Activated CD4-positive, alpha-beta T cell treated with anti-CD3 and anti-CD28 coated beads, Interleukin-10, Interleukin-2, amounts not matched to agents 100 ng/mL and 50 ng/mL, durations not matched to agents 16 hours and 8 hours (primary cell): ENCODE measurements around the gene ACOX1.

Source experiments
- DNase-seq: peaks from one replicate; pipeline ENCODE4 v3.0.0-alpha.2; 2020

Gene ACOX1

GRCh38 chr17:75931062-75931461, 47.9 kb downstream of the ACOX1 start:
- no peak for DNase-seq

DNA sequence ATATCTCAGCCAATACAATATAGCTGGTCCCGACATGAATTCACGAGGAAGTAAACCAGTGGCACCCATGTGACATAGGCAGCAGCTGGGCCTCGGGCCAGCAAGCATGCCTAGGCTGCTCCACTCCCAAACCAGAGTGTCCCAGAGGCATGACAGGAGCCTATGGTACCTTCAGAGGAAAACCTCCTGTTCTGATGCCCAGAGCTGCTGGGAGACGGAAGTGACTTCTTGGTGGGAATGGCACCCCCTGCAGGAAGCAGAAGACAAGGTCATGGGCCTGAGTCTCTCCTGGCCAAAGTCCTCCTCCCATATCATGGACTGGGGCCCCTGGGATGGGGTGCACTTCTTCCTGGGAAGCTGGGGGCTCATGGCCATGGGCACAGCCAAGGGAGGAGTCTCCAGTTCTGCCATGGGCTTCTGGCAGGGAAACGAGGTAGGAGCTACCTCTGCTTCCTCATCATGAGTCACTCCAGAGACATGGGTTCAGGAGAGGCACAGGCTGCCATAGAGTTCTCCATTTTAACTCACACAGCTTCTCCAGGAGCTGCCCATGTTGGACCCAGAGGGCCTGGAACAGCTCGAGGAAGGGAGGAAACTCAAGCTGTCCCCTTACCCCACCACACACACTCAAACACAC, 51.6 kb downstream of the ACOX1 start:
- DNase-seq = peak; percentile 19

DNA sequence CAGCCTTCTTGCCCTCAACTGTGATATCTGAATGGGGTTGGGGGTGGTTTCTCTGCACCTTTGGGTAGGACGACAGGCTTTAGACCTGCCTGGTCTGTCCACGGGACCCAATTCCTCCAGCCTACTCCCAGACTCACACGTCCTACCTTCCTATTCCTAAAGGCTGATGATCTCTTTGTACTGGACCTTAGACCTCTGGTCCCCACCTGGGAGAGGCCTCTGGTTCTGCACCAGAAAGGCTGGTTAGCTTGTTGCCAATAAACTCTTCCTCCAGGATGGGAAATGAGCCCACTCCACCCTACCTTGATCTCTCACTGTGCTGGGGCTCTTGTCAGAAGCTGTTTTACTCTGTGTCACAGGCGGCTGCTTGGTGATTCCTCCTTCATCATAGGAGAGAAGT, 52.5 kb downstream of the ACOX1 start:
- DNase-seq = no peak

DNA sequence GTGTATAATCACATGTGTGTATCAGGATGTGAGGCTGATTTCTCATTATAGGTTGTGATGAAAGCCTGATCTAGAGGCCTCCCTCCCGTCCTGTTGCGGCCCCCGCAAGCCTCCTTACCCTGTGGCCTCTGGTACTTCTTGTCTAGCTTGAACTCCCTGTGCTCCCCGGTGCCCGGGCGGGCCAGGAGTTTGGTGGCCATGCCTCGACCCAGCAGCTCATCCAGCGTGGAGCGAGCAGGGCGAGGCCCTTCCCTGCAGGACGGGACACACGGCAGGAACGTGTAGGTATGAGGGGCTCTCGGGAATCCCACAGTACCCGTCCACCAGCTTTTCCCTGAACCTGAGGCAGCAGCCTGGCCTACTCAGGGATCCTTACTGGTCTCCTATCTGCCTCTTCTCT, 53.1 kb downstream of the ACOX1 start:
- DNase-seq = no peak

DNA sequence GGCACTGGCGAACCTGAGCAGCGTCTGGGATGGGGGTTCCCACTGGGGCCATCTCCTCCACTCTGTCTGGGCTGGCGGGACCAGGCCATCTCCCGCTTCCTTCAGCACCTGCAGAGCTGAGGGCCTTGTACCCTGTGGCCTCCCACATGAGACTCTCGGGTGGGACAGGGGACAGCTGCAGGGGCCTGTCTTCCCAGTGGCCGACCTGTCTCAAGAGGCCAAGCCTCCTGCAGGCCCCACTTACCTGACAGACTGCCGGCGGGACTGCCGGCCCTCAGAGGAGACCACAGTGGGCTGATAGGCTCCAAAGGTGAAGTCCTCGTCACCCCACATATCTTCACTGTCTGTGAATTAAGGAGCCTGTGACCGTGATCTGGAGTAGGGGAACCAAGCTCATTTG, 53.9 kb downstream of the ACOX1 start:
- DNase-seq = no peak

- no peak for DNase-seq
Observed at GRCh38 chr17:75922963-75923874, 55.7 kb downstream of the ACOX1 start.

DNA sequence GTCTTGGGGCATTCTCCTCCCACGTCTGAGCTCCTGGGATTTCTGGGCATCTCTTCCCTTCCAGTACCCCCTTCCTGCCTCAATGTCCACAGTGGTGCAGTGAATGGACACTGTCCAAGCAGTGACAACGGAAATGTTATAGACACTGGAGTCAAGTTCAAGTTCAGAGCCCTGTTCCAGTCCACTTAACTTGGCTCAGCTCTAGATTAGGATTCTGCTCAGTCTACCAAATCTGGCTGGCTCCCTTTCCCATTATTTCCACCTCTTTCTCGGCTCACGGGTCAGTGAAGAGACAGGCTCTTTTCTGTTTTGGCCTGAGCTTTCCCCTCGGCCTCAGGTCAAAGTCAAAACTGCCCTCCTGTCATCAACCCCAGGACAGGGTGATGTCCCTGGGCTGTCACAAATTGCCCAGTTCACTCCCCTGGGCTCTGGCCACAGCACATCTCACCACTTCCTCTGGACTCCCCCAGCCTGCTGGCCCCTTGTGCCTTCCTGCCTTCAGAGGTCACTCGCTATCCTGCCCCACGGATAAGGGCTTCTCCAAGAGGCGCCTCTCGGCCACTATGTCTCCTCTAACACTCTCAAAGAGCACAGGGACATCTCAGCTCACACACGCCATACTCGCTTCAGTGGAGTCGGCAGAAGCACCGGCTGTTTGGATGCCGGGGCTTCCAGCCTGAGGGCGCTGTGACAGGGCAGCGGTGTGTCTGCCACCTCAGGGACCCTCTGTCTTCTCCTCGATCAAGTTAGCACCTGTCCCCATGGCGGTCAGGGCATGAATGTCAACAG, 56.6 kb downstream of the ACOX1 start:
- DNase-seq = no peak

DNA sequence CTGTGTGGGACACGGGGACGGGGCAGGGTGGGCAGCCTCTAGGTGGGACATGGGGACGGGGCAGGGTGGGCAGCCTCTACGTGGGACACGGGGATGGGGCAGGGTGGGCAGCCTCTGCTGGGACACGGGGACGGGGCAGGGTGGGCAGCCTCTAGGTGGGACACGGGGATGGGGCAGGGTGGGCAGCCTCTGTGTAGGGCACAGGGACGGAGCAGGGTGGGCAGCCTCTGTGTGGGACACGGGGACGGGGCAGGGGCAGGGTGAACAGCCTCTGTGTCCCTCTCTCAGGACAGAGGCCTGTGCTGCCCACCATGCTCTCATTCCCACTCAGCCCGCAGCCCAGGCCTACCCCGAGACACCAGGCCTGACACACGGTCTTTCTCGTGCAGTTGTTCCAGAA, 57.4 kb downstream of the ACOX1 start:
- DNase-seq = no peak

DNA sequence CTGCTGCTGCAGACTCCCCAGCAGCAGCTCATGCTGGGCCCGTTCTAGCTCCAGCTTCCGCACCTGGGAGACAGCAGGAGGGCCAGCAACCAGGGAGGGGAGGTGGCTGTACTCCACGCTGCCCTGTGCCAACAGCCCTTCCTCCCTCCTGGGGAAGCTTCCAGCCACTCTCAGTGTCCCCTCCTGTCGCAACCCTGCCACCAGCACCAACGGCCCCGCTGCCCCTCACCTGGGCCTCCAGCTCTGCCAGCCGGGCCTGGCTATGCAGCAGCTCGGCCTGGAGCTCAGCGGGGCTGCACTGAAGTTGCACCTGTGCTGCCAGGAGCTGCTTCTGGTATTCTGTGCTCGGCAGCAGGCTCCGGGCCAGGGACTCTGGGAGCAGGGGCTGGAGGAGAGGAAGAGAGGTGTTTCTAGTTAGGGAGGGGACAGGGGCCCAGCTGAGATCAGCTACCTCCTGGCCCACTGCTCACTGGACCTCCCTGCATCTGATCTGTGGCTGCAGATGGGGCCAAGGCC, 58.9 kb downstream of the ACOX1 start:
- no peak for DNase-seq

DNA sequence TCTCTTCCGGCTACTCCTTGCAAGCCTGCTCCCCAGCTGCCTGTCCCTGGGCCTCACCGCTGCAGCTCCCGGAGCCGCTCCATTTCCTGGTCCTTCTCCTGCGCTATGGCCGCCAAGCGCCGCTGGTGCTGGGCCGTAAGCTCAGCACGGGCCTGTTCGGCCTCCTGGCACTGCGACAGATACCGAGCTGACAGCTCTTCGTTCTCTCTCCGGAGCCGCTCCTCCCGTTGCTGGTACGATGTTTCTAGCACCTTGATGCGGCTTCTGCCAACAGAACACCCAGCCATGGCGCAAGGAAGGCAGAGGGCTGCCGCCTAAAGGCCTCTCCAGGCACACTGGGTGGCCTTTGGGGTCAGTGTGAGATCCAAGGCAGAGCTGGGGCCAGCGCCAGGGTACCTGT, 59.4 kb downstream of the ACOX1 start:
- no peak for DNase-seq

DNA sequence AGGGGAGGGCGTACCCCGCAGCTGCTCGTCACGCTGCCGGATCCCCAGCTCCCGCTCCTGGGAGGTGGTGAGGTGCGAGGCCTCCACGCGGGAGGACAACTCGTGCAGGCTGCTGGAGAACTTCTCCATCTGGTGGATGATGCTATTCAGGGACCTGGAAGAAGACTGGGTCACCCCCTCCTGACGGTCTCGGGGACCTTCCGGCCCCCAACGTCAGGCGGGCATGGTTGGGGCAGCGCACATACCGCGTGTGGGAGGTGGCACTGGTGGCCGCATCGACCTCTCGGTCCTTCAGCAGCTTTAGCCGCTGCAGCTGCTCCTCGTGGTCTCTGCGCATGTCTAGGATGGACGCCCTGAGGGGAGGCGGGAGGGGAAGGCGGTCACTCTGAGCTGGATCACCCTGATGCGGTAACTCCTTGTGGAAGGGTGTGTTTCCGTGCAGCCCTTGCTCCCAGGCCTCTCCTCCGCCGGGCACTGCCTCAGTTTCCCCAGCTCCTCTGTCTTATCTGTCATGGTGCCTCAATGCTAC, 61.0 kb downstream of the ACOX1 start:
- DNase-seq = no peak

DNA sequence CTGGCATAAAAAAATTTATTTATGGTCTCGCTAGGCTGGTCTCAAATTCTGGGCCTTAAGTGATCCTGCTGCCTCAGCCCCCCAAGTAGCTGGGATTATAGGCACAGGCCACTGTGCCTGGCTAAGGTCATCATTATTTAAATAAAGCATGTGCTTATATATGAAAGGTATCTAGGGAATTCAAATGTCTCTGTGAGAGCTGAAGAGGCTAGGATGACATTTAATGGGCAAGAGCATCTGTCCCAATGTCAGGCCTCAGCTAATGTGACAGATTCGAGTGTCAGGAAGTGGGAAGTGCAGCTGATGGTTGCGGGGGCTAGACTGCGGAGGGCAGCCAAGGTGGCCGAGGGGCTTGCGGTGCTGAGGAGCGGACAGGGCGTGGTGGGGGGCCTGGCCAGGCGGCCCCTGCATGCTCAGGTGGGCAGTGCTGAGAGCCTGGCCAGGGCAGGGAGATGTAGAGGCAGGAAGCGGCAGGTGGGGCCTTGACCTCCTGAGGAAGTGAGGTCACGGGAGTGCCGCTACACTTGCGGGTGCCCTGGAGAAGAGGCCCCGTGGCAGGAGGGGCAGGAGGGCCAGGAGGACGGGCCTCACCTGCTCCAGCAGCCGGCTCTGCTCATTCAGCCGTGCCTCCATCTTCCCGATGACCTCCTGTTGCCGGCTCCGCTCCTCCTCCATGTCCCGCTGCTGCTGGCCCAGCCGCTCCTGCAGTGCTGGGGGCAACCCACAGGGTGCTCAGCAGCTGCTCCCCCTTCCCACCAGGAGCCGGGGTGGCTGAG, 61.6 kb downstream of the ACOX1 start:
- DNase-seq = no peak

DNA sequence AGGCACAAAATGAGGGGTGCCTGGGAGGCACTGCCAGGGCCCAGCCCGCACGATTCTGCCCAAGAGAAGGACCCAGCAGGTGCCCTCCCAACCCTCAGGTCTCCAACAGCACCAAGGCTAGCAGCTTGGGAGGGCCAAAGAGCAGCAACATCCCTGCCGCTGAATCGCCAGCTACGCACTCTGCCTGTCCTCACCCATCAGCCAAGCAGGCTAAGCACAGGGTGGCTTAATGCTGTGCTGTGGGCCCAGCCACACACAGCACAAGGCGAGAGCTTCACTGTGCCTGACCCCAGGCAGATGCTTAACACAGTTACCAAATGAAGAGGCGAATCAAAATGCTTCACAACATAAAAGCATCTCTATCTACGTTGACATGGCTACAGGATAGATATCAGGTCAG, 63.7 kb downstream of the ACOX1 start:
- no peak for DNase-seq

GRCh38 chr17:75914643-75915267, 64.2 kb downstream of the ACOX1 start:
- DNase-seq = no peak

DNA sequence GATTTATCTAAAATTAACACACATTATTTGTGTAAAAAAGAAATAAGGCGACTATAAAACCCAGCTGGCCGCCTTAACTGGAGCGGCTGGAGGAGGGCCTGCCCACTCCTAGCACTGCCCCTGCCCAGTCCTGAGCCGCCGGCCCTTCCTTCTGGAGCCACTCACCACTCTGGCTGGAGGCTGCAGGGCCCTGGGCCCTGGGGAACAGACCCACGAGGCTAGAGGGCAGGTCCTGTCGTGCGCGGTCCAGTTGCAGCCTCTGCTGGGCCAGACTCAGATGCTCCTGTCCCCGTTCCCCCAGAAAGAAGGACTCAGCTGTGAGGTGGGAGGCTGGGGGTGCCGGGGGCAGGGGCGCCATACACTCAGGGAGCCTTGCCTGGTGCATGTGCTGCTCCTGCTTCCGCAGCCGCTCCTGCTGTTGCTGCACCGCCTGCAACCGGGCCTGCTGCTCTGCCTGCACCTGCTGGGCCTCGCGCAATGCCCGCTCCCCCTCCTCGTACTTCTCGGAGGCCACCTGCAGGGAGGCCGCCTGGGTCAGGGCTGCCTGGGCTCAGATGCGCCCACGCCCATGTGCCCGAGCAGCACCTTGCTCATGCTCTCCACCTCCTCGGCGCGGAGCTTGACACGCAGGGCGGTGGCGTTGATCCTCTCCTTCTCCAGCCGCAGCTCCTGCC, 65.3 kb downstream of the ACOX1 start:
- DNase-seq = no peak

DNA sequence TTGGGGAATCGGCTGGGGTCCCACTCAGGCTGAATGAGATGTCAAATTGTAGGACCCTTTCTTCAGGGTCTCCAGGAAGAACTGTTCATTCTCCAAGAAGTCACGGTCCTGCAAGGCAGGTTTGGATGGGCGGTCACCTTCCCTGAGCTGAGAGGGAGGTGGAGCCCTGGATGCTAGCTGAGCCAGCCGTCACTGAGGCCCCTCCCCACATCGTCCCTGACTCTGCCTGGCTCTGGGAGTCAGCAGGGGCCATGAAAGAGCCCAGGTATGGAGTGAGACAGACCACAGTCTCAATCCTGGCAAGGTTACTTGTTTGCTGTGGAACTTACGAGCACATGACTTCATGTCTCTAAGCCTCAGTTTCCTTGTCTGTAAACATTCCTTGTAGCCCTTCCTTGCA, 68.3 kb downstream of the ACOX1 start:
- DNase-seq = no peak

GRCh38 chr17:75909812-75910274, 69.1 kb downstream of the ACOX1 start:
- no peak for DNase-seq

GRCh38 chr17:75909051-75909811, 69.7 kb downstream of the ACOX1 start:
- no peak for DNase-seq

- DNase-seq = no peak
Observed at GRCh38 chr17:75908201-75908600, 70.8 kb downstream of the ACOX1 start.

DNA sequence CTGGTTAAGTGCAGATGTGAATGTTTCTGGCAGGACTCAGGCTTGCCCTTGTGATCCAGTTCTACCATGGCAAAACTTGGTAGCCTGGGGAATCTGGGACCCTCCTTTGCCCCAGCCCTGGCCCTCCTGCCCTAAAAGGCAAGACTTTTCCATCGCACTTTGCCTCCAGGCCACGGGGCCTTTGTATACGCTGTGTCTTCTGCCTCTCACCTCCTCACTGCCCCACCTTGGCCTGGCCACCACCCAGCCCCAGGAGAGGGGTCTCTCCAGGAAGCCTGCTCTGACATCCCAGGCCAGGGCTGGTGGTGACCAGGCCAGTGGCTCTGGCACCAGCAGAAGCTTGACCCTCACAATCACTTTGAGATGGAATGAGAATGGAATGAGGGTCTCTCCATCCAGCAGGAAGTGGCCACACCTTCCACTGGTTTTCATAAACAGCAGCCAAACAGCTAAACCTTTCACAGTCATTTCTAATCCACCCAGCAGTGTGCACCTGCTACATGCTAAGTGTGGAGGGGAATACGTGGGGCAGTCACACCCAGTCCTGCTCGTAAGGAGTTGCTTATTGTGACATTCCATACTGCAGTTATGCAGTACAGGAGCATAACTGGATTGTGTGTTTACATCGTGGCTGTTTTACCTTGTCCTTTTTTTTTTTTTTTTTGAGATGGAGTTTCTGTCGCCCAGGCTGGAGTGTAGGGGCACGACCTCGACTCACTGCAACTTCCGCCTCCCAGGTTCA, 72.7 kb downstream of the ACOX1 start:
- no peak for DNase-seq
